IMR-90 (cell line): ENCODE measurements around the gene SLC6A17. TPM values are rescaled to one million over a fixed set of nuclear protein-coding genes. Genes with fewer than 3 reads are reported as not detected.

Source experiments
- ATAC-seq: fragments of 200-7000 bp; cut with Tn5 transposase; 2 replicates; pipeline ENCODE4 v1.9.1; 2020; ENCODE audit warnings: low read depth, mild to moderate bottlenecking, moderate library complexity
- BruUV-seq: library from RNA; stranded (reverse); fragments of 400-500 nt; replicated peaks from 2 replicates; lab custom pipeline; 2021; lab: Mats Ljungman, UMichigan
- CTCF ChIA-PET: fragments of 300-600 bp; formaldehyde crosslinking; extraction: SDS; loops from one replicate; lab custom pipeline; 2021; ENCODE audit warnings: antibody characterized with exemption; lab: Yijun Ruan, JAX
- POLR2A ChIA-PET: fragments of 300-600 bp; sonication (Branson Sonifier 250); formaldehyde crosslinking; loops from one replicate; lab custom pipeline; 2022; ENCODE audit warnings: antibody characterized with exemption; ENCODE audit not compliant: unreplicated experiment; lab: Charles Lee
- DNase-seq: peaks from one replicate; pipeline ENCODE4 v3.0.0; 2013
- H2AFZ ChIP-seq: replicated peaks from 2 replicates; pipeline ENCODE3; 2013; ENCODE audit warnings: low read length, mild to moderate bottlenecking; ENCODE audit not compliant: poor library complexity
- H2AK5ac ChIP-seq: 2 replicates; pipeline ENCODE4 v1.6.1; 2013; ENCODE audit warnings: low read depth, low read length, inconsistent platforms
- H2AK9ac ChIP-seq: replicated peaks from 2 replicates; pipeline ENCODE3; 2013; ENCODE audit warnings: mild to moderate bottlenecking, low read depth, low read length, moderate library complexity; ENCODE audit not compliant: poor library complexity
- H2BK120ac ChIP-seq: 2 replicates; pipeline ENCODE4 v1.6.1; 2013; ENCODE audit warnings: low read depth, low read length, inconsistent platforms
- H2BK15ac ChIP-seq: 3 replicates; pipeline ENCODE4 v1.6.1; 2013; ENCODE audit warnings: low read depth, low read length, inconsistent platforms
- H2BK20ac ChIP-seq: 2 replicates; pipeline ENCODE4 v1.6.1; 2013; ENCODE audit warnings: low read depth, mild to moderate bottlenecking, inconsistent platforms, low read length, moderate library complexity
- H2BK5ac ChIP-seq: 2 replicates; pipeline ENCODE4 v1.6.1; 2013; ENCODE audit warnings: mild to moderate bottlenecking, low read depth, low read length, inconsistent platforms; ENCODE audit not compliant: poor library complexity, severe bottlenecking
- H3K14ac ChIP-seq: replicated peaks from 2 replicates; pipeline ENCODE4 v1.6.1; 2013; ENCODE audit warnings: low read depth, low read length, inconsistent platforms
- H3K18ac ChIP-seq: 2 replicates; pipeline ENCODE4 v1.6.1; 2013; ENCODE audit warnings: low read depth, low read length, control low read depth
- H3K23ac ChIP-seq: 2 replicates; pipeline ENCODE4 v1.6.1; 2013; ENCODE audit warnings: low read depth, low read length, inconsistent platforms
- H3K27ac ChIP-seq: 2 replicates; pipeline ENCODE4 v1.5.1; 2013; ENCODE audit warnings: mild to moderate bottlenecking, control low read depth, low read length; ENCODE audit not compliant: insufficient read depth
- H3K27me3 ChIP-seq: 2 replicates; pipeline ENCODE4 v1.6.1; 2013; ENCODE audit warnings: low read length; ENCODE audit not compliant: control insufficient read depth, insufficient read depth
- H3K36me3 ChIP-seq: 2 replicates; pipeline ENCODE4 v1.6.1; 2013; ENCODE audit warnings: low read length, mixed read lengths; ENCODE audit not compliant: control insufficient read depth, insufficient read depth
- H3K4ac ChIP-seq: 2 replicates; pipeline ENCODE4 v1.6.1; 2013; ENCODE audit warnings: low read depth, low read length, inconsistent platforms
- H3K4me1 ChIP-seq: 2 replicates; pipeline ENCODE4 v1.6.1; 2013; ENCODE audit warnings: low read length, mixed read lengths; ENCODE audit not compliant: control insufficient read depth, insufficient read depth
- H3K4me2 ChIP-seq: 2 replicates; pipeline ENCODE4 v1.6.1; 2013; ENCODE audit warnings: low read depth, mild to moderate bottlenecking, control low read depth, low read length, moderate library complexity
- H3K4me3 ChIP-seq: 2 replicates; pipeline ENCODE4 v1.5.1; 2013; ENCODE audit warnings: low read depth, mild to moderate bottlenecking, control low read depth, low read length, moderate library complexity; ENCODE audit not compliant: insufficient read depth
- H3K56ac ChIP-seq: 2 replicates; pipeline ENCODE4 v1.6.1; 2013; ENCODE audit warnings: low read length, inconsistent platforms; ENCODE audit not compliant: insufficient read depth; ENCODE audit errors: extremely low read depth
- H3K79me1 ChIP-seq, 2 experiments: 2 replicates each; pipeline ENCODE4 v1.6.1; 2013; ENCODE audit warnings: low read length in 2 of 2, inconsistent platforms in 1 of 2, low read depth in 1 of 2
- H3K9ac ChIP-seq: 2 replicates; pipeline ENCODE4 v1.6.1; 2013; ENCODE audit warnings: low read depth, low read length, control low read depth
- H3K9me1 ChIP-seq: 2 replicates; pipeline ENCODE4 v1.6.1; 2013; ENCODE audit warnings: low read length, inconsistent platforms; ENCODE audit not compliant: insufficient read depth
- H3K9me3 ChIP-seq: 2 replicates; pipeline ENCODE4 v1.6.1; 2013; ENCODE audit warnings: low read length; ENCODE audit not compliant: control insufficient read depth, insufficient read depth
- H4K20me1 ChIP-seq: 2 replicates; pipeline ENCODE4 v1.6.1; 2013; ENCODE audit warnings: low read length, inconsistent platforms; ENCODE audit not compliant: insufficient read depth
- H4K5ac ChIP-seq: 2 replicates; pipeline ENCODE4 v1.6.1; 2013; ENCODE audit warnings: mild to moderate bottlenecking, low read depth, low read length, control low read depth
- H4K8ac ChIP-seq, 2 experiments: 2 replicates each; pipeline ENCODE4 v1.6.1; 2013; ENCODE audit warnings: low read depth in 2 of 2, low read length in 2 of 2, control low read depth in 1 of 2, inconsistent platforms in 1 of 2
- H4K91ac ChIP-seq: 2 replicates; pipeline ENCODE4 v1.6.1; 2013; ENCODE audit warnings: low read depth, low read length, inconsistent platforms; ENCODE audit not compliant: insufficient read depth
- CHD1 ChIP-seq: IDR thresholded peaks from 2 replicates; pipeline ENCODE4 v1.6.1; 2012; ENCODE audit warnings: low read depth, low read length, improper control_type of control experiment
- CTCF ChIP-seq: conservative IDR thresholded peaks from 2 replicates; pipeline ENCODE4 v1.5.1; 2012; ENCODE audit warnings: mild to moderate bottlenecking, low read depth, low read length, improper control_type of control experiment
- MAFK ChIP-seq: IDR thresholded peaks from 2 replicates; pipeline ENCODE4 v1.6.1; 2012; ENCODE audit warnings: low read depth, low read length, improper control_type of control experiment
- MAZ ChIP-seq: IDR thresholded peaks from 2 replicates; pipeline ENCODE4 v1.6.1; 2012; ENCODE audit warnings: low read depth, mild to moderate bottlenecking, low read length, improper control_type of control experiment, moderate library complexity, borderline replicate concordance
- RFX5 ChIP-seq: IDR thresholded peaks from 2 replicates; pipeline ENCODE4 v1.8.0; 2012; ENCODE audit warnings: low read depth, mild to moderate bottlenecking, low read length, moderate library complexity
- WGBS, 2 experiments: methylation state at CpG; one replicate each; pipeline versions ENCODE4 v1.1.5 to v1.1.7; 2013; ENCODE audit warnings: missing lambda C conversion rate in 2 of 2; ENCODE audit not compliant: insufficient read length in 1 of 2; ENCODE audit errors: extremely low coverage in 2 of 2; 5-methylcytosine and 5-hydroxymethylcytosine counted together
- dilution Hi-C: fragments of 300-500 bp; cut with HindIII; formaldehyde crosslinking; loops from one replicate; pipeline ENCODE4 v1.14.3; 2018; ENCODE audit warnings: low sequenced_read_pairs; ENCODE audit not compliant: unreplicated experiment
- in situ Hi-C: fragments of 300-500 bp; cut with MboI; formaldehyde crosslinking; loops from 3 replicates; pipeline ENCODE4 v1.14.3; 2019; ENCODE audit warnings: low sequenced_read_pairs, inconsistent platforms, mixed read lengths
- intact Hi-C: fragments of 100-400 bp; cut with micrococcal nuclease; formaldehyde crosslinking; loops from 2 replicates; pipeline ENCODE4 v1.10.0; 2022
- polyA plus RNA-seq, 3 experiments: library from polyadenylated mRNA; depleted of rRNA; stranded (reverse); fragments of >200 nt; gene quantifications; 2 replicates each; pipeline ENCODE4 v1.2.3, GENCODE V29; 2012; ENCODE audit warnings: low replicate concordance in 1 of 3
- total RNA-seq: library from RNA; depleted of rRNA; stranded (reverse); fragments of >200 nt; gene quantifications from 2 replicates; pipeline ENCODE4 v1.2.3, GENCODE V29; 2012; rRNA removed

The SLC6A17 gene
- total and polyA plus RNA-seq, 2 of the 4 experiments (the other 2 are of a cell fraction): 0.54 to 0.82 TPM

GRCh38 chr1:110250749-110251148 is 100.5 kb downstream of the SLC6A17 start:
- Histone ChIP-seq H2BK120ac (no peak overlapping the region), H2BK5ac (no peak overlapping the region), H4K8ac (no peak overlapping the region), H3K79me1 (no peaks in the 10 kb centered on the region), H2AK9ac (no peak overlapping the region), H3K9ac (no peak overlapping the region), H3K27ac (no peak overlapping the region), H3K4me3 (no peak overlapping the region), H2AFZ (no peak overlapping the region), H4K91ac (no peak overlapping the region), H3K23ac (no peak overlapping the region), H3K27me3 (peaks cover 33% of the 10 kb centered on the region), H3K4me1 (no peaks in the 10 kb centered on the region), H4K5ac (no peak overlapping the region), H4K20me1 (no peaks in the 10 kb centered on the region), H2BK20ac (no peak overlapping the region), H3K9me3 (no peaks in the 10 kb centered on the region), H3K4ac (no peak overlapping the region), H2AK5ac (no peak overlapping the region), H3K14ac (no peak overlapping the region), H3K18ac (no peak overlapping the region), H2BK15ac (no peak overlapping the region), H3K56ac (no peak overlapping the region), H3K4me2 (no peak overlapping the region), H3K9me1 (no peaks in the 10 kb centered on the region), H3K36me3 (no peaks in the 10 kb centered on the region)
- no CpG with 5 or more reads among the region's 2 CpGs for WGBS, 2 experiments
- ChIA-PET CTCF (no interaction called here), POLR2A (no interaction called here)
- in situ Hi-C loops: no loop called here
- no peak for ATAC-seq
- TF ChIP-seq MAZ: no peak
- no peak for TF ChIP-seq MAFK
- TF ChIP-seq CHD1: no peak
- no peak for TF ChIP-seq CTCF
- TF ChIP-seq RFX5: no peak
- no peak for DNase-seq
- no TSS peak for BruUV-seq
- dilution Hi-C loops: no loop called here
- intact Hi-C loops: no loop called here

Other genes with a start within 250 kb of the SLC6A17 start
- 9.4 and 14.3 TPM in 2 replicates for gene CSF1, start 239.6 kb upstream of the SLC6A17 start, total RNA-seq
- 22.0 and 25.6 TPM in 2 replicates for gene CSF1, start 239.6 kb upstream of the SLC6A17 start, polyA plus RNA-seq (2012; rRNA removed)
- gene AHCYL1, start 165.7 kb upstream of the SLC6A17 start, total RNA-seq: 73.9 and 76.0 TPM in 2 replicates
- gene AHCYL1, start 165.7 kb upstream of the SLC6A17 start, polyA plus RNA-seq (2012; rRNA removed): 63.9 and 75.1 TPM in 2 replicates
- 31.4 and 33.5 TPM in 2 replicates for gene STRIP1, start 115.9 kb upstream of the SLC6A17 start, total RNA-seq
- gene STRIP1, start 115.9 kb upstream of the SLC6A17 start, polyA plus RNA-seq (2012; rRNA removed): 28.6 and 30.4 TPM in 2 replicates
- not detected in 2 replicates for gene ALX3, start 79.8 kb upstream of the SLC6A17 start, total RNA-seq
- not detected in 2 replicates for gene ALX3, start 79.8 kb upstream of the SLC6A17 start, polyA plus RNA-seq (2012; rRNA removed)
- gene UBL4B, start 38.1 kb upstream of the SLC6A17 start, total RNA-seq: not detected in 2 replicates
- not detected in 2 replicates for gene UBL4B, start 38.1 kb upstream of the SLC6A17 start, polyA plus RNA-seq (2012; rRNA removed)
- 0.18 and 0.28 TPM in 2 replicates for gene KCNC4, start 59.8 kb downstream of the SLC6A17 start, total RNA-seq
- gene KCNC4, start 59.8 kb downstream of the SLC6A17 start, polyA plus RNA-seq (2012; rRNA removed): 1.9 and 2.3 TPM in 2 replicates
- gene RBM15, start 188.9 kb downstream of the SLC6A17 start, total RNA-seq: 31.7 and 32.2 TPM in 2 replicates
- 6.2 and 6.3 TPM in 2 replicates for gene RBM15, start 188.9 kb downstream of the SLC6A17 start, polyA plus RNA-seq (2012; rRNA removed)
- 65.2 and 73.0 TPM in 2 replicates for gene SLC16A4, start 240.5 kb downstream of the SLC6A17 start, total RNA-seq
- 20.8 and 27.7 TPM in 2 replicates for gene SLC16A4, start 240.5 kb downstream of the SLC6A17 start, polyA plus RNA-seq (2012; rRNA removed)